HepG2 (cell line): ENCODE data around the gene DGUOK.

Source experiments
- EP300 ChIP-seq, 3 experiments: sonication (generic) in 1 of 3; formaldehyde crosslinking in 1 of 3; IDR thresholded peaks; 2 replicates each; pipeline versions ENCODE4 v1.5.1 to v1.6.1; 2011 to 2020; ENCODE audit warnings: low read depth in 2 of 3, low read length in 2 of 3, borderline replicate concordance in 1 of 3, improper control_type of control experiment in 1 of 3, mild to moderate bottlenecking in 1 of 3, missing genetic modification reagents in 1 of 3, moderate library complexity in 1 of 3
- EZH2 ChIP-seq: conservative IDR thresholded peaks from 2 replicates; pipeline ENCODE4 v1.6.1; 2012; ENCODE audit warnings: mild to moderate bottlenecking, low read depth, low read length, moderate library complexity
- MAZ ChIP-seq, 2 experiments: sonication (generic) in 1 of 2; formaldehyde crosslinking in 1 of 2; IDR thresholded peaks; 2 replicates each; pipeline versions ENCODE4 v1.5.0 to v1.6.1; 2012 to 2020; ENCODE audit warnings: low read depth in 2 of 2, mild to moderate bottlenecking in 2 of 2, borderline replicate concordance in 1 of 2, improper control_type of control experiment in 1 of 2, low read length in 1 of 2, missing genetic modification reagents in 1 of 2, moderate library complexity in 1 of 2
- REXO4 ChIP-seq: sonication (generic); formaldehyde crosslinking; IDR thresholded peaks from 2 replicates; pipeline ENCODE4 v1.8.0; 2022; ENCODE audit warnings: missing genetic modification reagents, mild to moderate bottlenecking, borderline replicate concordance
- ZNF263 ChIP-seq: sonication (generic); formaldehyde crosslinking; IDR thresholded peaks from 2 replicates; pipeline ENCODE4 v1.4.0; 2020; ENCODE audit warnings: missing genetic modification reagents
- ZNF564 ChIP-seq: sonication (generic); formaldehyde crosslinking; IDR thresholded peaks from 2 replicates; pipeline ENCODE4 v1.8.1; 2023; ENCODE audit warnings: mild to moderate bottlenecking, missing genetic modification reagents
- TF ChIP-seq, protein P1 (sequence below): sonication (generic); formaldehyde crosslinking; IDR thresholded peaks from 2 replicates; pipeline ENCODE4 v1.4.0; 2020; ENCODE audit warnings: low read depth, mild to moderate bottlenecking, missing genetic modification reagents
- TF ChIP-seq, protein P2 (sequence below): sonication (generic); formaldehyde crosslinking; IDR thresholded peaks from 2 replicates; pipeline ENCODE4 v1.5.0; 2020; ENCODE audit warnings: mild to moderate bottlenecking, missing genetic modification reagents, moderate library complexity
- TF ChIP-seq, protein P3 (sequence below): IDR thresholded peaks from 2 replicates; pipeline ENCODE4 v1.6.1; 2016; ENCODE audit warnings: low read depth, control low read depth

DNA sequence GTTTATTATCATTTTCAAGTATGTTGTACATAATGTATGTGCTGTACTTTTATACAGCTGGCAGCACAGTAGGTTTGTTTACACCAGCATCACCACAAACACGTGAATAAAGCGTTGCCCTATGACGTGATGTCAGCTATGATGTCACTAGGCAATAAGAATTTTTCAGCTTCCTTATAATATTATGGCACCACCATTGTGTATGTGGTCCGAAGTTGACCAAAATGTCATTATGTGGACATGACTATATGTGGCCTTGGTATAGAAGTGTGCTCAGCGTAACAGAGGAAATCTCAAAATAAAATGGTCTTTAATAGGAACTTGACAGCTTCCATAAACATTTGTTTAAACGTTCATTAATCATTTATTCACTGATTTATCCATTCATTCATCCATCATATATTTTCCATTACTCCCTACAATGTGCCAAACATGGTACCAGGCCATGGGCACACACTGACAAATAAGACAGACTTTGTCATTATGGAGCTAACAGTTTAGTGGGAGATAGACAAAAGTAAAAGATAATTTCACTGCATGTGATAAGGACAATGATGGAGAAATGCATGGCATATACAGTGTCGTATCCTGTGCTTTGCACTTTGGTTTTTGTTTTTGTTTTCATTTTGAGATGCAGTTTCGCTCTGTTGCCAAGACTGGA lies 15.0 kb upstream of the DGUOK start:
- TF ChIP-seq, protein P1, sequence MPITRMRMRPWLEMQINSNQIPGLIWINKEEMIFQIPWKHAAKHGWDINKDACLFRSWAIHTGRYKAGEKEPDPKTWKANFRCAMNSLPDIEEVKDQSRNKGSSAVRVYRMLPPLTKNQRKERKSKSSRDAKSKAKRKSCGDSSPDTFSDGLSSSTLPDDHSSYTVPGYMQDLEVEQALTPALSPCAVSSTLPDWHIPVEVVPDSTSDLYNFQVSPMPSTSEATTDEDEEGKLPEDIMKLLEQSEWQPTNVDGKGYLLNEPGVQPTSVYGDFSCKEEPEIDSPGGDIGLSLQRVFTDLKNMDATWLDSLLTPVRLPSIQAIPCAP (CRISPR knock-in tag), result no peak
- TF ChIP-seq EZH2 (no peak), EP300 (IDR thresholded peaks at IDR 0.05; ENCODE audit: low read depth in 2 of 2, low read length in 2 of 2) (no peak), EP300 (CRISPR knock-in tag; IDR thresholded peaks at IDR 0.05; ENCODE audit: borderline replicate concordance) (no peak), MAZ (IDR thresholded peaks at IDR 0.05; ENCODE audit: borderline replicate concordance, low read depth, low read length) (no peak), MAZ (CRISPR knock-in tag; IDR thresholded peaks at IDR 0.05; ENCODE audit: low read depth) (no peak), REXO4 (CRISPR knock-in tag) (no peak), ZNF263 (no peak), ZNF564 (CRISPR knock-in tag) (no peak)
- TF ChIP-seq, protein P2, sequence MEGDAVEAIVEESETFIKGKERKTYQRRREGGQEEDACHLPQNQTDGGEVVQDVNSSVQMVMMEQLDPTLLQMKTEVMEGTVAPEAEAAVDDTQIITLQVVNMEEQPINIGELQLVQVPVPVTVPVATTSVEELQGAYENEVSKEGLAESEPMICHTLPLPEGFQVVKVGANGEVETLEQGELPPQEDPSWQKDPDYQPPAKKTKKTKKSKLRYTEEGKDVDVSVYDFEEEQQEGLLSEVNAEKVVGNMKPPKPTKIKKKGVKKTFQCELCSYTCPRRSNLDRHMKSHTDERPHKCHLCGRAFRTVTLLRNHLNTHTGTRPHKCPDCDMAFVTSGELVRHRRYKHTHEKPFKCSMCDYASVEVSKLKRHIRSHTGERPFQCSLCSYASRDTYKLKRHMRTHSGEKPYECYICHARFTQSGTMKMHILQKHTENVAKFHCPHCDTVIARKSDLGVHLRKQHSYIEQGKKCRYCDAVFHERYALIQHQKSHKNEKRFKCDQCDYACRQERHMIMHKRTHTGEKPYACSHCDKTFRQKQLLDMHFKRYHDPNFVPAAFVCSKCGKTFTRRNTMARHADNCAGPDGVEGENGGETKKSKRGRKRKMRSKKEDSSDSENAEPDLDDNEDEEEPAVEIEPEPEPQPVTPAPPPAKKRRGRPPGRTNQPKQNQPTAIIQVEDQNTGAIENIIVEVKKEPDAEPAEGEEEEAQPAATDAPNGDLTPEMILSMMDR, result no peak
- TF ChIP-seq, protein P3, sequence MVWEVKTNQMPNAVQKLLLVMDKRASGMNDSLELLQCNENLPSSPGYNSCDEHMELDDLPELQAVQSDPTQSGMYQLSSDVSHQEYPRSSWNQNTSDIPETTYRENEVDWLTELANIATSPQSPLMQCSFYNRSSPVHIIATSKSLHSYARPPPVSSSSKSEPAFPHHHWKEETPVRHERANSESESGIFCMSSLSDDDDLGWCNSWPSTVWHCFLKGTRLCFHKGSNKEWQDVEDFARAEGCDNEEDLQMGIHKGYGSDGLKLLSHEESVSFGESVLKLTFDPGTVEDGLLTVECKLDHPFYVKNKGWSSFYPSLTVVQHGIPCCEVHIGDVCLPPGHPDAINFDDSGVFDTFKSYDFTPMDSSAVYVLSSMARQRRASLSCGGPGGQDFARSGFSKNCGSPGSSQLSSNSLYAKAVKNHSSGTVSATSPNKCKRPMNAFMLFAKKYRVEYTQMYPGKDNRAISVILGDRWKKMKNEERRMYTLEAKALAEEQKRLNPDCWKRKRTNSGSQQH, result no peak
